NCI-H82 treated with DMSO at 0.1 percent for 48 hours (cell line): Measurements from ENCODE around the gene ZNHIT3.
A peak's percentile ranks its signal among the peaks of the same experiment; 100 is the strongest.
"Not testable (repeated sequence)": the region's sequence is repeated elsewhere in the genome, so short reads cannot be mapped to it uniquely, and the experiment has no call there.

Experiments used
- DNase-seq: peaks from one replicate; lab custom pipeline; 2025; ENCODE audit not compliant: unreplicated experiment; lab: John Stamatoyannopoulos, UW

Gene ZNHIT3

GRCh38 chr17:36486204-36487194 is at the start of gene ZNHIT3:
Gene ZNHIT3, plus strand, starts transcription at chr17:36486681. Its CDS starts 19 bp downstream, at chr17:36486700.
- DNase-seq, result peak; percentile 92

DNA sequence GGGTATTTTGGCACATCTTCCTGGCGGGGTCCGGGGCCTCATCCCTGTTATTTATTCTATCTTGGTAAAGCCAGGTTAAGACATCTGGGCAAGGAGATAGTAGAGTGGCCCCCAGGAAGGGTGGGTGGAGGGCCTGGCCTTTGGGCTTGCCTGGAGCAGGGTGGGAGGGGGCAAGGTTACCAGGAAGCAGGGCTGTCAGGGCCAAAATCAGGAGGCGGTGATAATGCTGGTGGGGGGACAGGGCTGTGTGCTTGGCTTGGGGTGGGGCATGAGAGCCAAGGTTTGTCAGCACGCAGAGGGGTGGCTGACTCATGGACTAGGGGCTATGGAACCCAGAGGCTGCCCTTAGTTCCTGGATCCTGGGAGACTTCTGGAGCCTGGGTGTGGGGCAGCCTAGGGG is 44.7 kb upstream of the ZNHIT3 start:
- DNase-seq, result not testable (repeated sequence)

- no peak for DNase-seq
These were observed 42.7 kb upstream of the ZNHIT3 start for GRCh38 chr17:36443777-36444176.

DNA sequence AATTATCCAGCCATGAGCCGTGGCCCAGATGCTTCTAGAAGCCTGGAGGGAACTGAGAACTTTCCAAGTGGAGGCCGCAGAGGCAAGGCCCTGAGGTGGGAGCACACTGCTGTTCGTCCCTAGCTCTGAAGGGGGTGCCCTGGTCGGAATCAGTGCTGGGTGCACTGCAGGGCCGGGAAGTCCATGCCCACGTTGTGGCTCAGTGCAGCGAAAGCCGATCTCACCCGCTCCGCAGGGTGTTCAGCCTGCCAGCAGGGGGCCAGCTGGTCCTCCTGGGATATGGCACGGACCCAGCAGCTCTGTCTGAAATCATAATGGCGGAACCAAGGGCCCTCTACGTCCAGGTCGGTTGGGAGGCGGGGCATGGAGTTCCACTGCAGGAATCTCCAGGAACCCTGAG is 36.5 kb upstream of the ZNHIT3 start:
- DNase-seq, result not testable (repeated sequence)

DNA sequence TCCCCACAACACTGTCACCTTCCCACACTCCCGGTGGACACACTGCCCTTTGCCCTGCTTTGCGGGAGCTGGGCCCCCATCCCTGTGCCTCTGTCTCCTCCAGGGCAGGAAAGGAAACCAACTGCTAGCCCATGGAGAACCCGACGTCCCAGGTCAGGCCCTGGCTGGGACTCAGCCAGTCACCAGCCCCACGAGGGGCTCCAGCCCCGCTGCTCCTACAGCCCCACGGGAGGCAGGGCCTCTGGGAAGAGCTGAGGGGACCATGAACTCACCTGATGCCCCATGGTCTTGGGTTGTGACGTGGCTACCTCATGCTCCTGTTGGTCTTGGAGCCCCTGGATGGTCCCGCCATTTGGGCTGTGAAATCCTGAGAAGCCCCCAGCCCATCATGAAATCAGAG is 33.6 kb upstream of the ZNHIT3 start:
- DNase-seq, result not testable (repeated sequence)

DNA sequence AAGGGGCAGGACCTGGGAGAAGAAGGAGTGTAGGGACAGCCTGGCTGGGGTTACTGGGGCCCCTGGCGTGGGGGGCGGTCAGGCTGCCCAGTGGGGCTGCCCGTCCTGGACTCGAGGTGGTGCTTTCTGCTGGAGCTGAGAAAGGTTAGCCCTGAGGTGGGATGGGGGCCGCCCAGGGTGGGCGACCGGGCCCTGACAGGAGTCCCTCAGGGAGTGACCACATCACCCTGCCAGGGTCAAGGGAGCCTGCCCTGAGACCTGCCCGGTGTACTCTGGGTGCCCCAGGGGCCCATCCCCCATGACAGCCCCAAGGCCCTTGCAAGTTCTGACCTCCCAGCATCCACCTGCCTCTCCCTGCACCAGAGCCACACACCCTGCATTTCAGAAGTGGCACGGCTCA is 28.8 kb upstream of the ZNHIT3 start:
- DNase-seq, result not testable (repeated sequence)

DNA sequence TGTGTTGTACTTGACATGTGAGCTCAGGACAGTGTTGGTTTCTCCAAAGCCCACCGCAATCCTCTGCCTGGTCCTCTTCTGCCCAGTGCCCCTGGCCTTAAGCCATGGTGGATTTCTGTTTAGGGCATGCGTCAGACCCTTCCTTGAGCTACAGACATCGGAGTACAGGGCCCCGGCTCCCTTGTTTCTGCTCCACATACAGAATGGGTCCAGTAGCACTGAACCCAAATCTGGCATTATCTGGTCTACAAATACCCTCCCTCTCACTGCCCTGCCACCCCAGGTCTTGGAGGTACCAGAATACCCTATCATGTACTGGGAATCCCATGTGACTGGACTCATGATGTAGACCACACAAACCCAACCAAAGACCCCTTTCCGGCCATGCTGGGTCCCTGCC is 27.4 kb upstream of the ZNHIT3 start:
- no peak for DNase-seq

GRCh38 chr17:36459601-36460000 is 26.9 kb upstream of the ZNHIT3 start:
- no peak for DNase-seq

DNA sequence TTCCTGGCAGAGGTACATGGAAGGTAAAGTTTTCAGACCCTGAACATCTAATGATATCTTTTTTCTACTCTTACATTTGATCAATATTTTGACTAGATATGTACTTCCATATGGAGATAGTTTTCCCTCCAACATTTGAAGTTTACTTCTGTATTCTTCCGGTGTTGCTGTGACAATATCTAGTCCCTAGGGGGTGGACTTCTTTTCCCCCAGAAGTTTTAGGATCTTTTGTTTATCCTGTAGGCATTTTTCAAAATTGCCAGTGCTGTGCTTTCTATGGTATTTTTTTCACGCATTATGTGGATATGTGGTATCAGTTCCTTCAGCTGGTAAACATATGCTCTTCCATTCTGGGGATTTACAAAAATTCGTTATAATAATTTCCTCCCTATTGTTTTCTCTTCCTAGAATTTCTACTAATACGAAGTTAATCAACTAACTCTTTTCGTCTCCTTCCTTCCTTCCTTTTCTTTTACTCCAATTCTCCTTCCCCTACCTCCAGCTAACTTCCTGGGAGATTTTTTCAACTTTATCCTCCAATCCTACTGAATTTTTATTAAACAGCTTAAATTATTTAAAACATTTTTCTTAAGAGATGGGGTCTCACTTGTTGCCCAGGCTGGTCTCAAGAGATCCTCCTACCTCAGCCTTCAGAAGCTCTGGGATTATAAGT is 26.1 kb upstream of the ZNHIT3 start:
- DNase-seq, result no peak

DNA sequence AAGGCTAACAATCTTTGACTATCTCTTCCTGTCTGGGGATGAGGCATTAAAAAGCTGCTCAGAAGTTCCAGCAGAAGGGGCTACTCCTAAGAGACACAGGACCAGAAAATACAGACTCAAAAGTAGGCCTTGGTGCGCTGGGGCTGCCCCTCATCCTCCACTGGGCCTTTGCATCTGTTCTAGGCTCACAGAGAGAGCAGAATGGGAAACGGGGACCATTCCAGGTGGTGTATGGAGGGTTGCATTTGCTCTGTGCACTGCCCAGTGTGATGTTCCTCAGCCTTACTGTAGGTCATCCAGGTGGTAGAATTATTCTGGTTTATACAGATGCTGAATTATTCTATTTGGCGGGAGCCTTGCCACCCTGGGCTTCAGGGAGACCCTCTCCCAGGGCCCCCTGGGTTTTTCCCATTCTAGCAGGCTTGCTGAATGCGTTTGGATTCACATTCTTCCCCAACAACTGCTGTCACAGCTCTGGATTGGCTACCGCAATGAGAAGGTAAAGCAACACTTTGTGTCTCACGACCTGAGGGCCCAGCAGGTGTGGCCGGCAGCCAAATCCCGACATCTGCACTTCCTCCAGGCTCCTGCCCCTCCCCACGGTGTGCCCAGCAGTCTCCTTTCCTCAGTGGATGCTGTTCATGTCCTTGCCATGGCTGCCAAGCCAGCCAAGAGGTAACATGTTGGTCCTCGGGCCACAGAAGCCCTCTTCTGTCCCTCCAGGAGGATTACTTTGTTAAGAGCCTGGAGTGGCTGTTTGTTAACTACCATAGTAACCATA is 25.0 kb upstream of the ZNHIT3 start:
- DNase-seq, result no peak

DNA sequence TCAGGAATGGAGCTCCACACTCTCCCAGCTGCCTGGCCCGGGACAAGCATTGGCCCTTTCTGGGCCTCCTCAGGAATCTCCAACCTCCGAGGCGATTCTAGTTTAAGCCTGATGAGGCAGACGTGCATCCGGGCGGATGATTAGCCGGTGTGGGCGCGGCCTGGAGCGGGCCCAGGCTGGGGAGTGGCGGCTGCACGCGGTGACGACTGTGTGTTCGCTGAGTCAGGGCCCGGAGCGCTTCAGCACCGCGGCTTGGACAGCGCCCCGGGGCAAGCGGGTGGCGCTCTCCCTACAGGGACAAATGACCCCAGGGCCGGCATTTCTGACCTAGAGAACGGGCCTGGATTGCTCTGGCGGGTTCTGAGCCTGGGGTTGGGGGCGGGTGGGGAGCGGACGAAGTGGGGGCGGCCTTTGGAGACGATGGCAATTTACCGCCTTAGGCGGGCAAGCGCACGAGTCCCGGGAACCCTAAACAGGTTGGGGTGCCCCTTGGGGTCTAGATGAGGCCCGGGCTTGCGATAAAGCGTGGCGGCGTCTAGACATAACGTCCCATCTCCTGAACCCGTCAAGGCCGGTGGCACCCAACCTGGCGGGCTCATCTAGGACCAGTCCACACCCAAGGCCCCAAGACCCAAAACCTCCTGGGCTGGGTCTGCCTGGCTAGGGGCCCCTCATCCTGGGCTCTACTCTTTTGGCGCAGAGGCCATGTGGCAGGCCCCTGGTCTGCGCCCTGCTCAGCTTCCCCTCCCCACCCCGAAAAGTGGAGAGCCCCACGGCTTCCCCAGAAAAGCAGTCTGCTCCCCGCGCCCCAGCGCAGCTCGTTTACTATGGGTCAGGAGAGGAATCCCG is 22.3 kb upstream of the ZNHIT3 start:
- peak; percentile 18 for DNase-seq

- no peak for DNase-seq
These were observed 21.8 kb upstream of the ZNHIT3 start for GRCh38 chr17:36464765-36465088.

DNA sequence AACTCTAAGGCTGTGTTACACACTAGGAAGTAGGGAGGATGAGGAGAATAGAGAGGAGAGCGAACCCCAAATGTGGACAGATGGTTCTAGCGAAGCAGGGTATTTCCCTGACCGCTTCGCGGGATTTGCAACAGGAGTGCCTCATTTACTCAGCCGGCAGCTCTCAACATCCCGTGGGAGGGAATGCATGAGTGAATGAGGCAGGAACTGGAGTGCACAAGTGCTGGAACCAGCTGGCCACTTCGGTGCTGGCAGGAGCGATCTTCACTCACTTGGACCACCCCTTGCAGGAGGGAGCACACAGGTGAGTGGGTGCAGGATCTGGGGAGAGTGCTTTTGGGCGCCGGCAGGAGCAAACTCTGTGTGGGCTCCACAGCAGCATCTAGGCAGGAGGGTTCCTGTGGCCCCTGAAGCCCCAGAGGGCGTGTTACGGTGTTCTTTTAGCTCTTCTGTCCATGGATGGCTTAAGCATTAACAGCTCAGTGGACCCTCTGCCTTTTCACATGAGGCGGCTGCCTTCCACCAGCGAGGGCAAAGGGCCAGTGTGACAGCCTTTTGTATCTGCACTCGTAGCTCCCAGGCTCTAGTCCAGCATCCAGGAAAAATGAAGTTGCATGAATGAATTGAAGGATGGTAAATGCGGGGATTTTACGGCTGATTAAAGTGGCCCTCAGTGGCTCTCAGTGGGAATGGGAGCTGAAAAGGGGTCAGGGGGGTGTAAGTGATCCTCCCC is 17.4 kb upstream of the ZNHIT3 start:
- no peak for DNase-seq

DNA sequence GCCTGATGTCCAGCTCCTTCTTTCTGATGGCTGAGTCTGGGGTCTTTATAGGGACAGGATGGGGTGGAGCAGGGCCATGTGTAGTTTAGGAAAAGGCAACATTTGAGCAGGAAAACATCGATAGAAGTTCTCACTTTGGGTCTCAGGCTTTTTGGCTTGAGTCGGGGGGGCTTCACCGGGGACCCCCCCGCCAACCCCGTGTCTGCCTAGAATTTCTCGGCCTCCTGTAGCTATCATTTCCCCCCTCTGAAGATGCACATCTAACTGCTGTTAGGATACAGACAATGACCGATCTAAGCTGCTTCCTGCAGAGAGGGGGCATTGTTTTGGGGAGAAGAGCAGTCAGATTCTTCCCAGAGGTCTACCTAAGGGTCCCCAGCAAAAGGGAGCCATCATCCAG is 16.7 kb upstream of the ZNHIT3 start:
- DNase-seq, result no peak

DNA sequence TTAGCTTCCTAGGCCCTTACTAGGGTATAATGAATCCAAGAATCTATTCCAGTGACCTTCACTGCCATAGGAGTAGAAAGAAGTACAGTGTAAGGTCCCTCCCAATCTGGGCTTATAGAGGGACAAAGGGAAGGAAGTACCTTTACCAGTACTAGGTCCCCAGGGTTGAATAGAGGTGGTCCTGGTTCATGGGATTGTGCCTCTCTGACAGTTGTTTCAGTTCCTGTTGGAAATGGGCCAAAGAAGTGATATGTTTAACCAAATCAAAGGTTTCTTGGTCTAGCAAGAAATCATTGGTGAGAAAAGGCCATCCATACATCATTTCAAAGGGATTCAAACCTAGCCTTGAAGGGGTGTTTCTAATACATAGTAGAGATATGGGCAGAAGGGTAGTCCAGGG is 16.0 kb upstream of the ZNHIT3 start:
- no peak for DNase-seq

DNA sequence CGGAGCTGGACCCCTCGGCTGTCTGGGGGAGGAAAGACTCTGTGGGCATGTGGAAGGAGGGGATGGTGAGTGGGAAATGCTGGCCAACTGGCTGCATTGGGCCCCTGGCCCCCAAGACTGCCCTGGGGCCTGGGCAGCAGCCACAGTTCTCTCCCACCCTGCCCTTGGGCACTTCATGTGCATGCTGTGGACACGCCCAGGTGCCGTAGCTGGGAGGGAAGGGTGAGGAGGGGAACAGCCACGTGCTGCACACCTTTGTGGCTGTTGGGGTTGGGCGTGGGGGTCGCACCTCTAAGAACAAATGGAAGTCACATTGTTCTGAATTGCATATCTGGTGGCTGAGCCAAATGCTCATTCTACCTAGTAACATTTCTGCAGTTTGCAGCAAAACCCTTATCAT is 11.9 kb upstream of the ZNHIT3 start:
- no peak for DNase-seq

- no peak for DNase-seq
These were observed 11.0 kb upstream of the ZNHIT3 start for GRCh38 chr17:36475346-36475970.

DNA sequence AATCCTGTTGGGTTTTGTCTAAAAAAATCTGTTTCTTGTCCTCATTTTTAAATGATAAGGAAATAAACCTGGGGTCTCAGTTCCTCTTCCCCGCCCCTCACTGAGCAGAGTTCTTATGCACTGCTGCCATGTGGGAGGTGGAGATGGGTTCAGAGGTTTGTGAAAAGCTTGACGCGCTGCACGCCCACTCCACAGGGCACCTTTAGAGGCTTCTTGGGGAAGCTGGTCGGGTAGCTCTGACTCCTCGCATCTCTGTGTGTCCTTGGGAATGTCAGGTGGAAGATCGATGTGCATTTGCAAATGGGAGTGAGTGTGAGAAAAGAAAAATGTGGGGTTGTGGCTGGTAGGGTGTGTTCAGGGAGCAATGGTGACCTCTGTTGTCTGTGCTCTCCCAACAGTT is 4.7 kb upstream of the ZNHIT3 start:
- DNase-seq, result no peak
